ENCODE measurements around the gene BGLAP.
"Not testable (repeated sequence)": the region's sequence is repeated elsewhere in the genome, so short reads cannot be mapped to it uniquely, and the experiment has no call there.

The BGLAP gene

GRCh38 chr1:156241926-156242325, at the start of gene BGLAP:
BGLAP (plus strand) TSS chr1:156242184; CDS start chr1:156242232, 48 bp downstream.
- DNase-seq (ENCODE audit: low read depth), result no peak

GRCh38 chr1:156193208-156193487, 48.8 kb upstream of the BGLAP start:
- no peak for DNase-seq (ENCODE audit: low read depth)

GRCh38 chr1:156193488-156194299, 48.3 kb upstream of the BGLAP start, which contains the start of gene SLC25A44:
SLC25A44 (plus strand) TSS chr1:156194104; CDS start chr1:156199848, 5,744 bp downstream.
- DNase-seq (ENCODE audit: low read depth), result peak; percentile 94

GRCh38 chr1:156194300-156194652, 47.7 kb upstream of the BGLAP start:
- DNase-seq (ENCODE audit: low read depth), result no peak

- no peak for DNase-seq (ENCODE audit: low read depth)
Measured at GRCh38 chr1:156195853-156196252, 46.1 kb upstream of the BGLAP start.

GRCh38 chr1:156196445-156196844, 45.5 kb upstream of the BGLAP start:
- no peak for DNase-seq (ENCODE audit: low read depth)

GRCh38 chr1:156198831-156199349, 43.1 kb upstream of the BGLAP start:
- DNase-seq (ENCODE audit: low read depth), result no peak

GRCh38 chr1:156200044-156200443, 41.9 kb upstream of the BGLAP start:
- DNase-seq (ENCODE audit: low read depth), result no peak

GRCh38 chr1:156203331-156203730, 38.7 kb upstream of the BGLAP start:
- no peak for DNase-seq (ENCODE audit: low read depth)

- no peak for DNase-seq (ENCODE audit: low read depth)
Measured at GRCh38 chr1:156204686-156205085, 37.3 kb upstream of the BGLAP start.

- no peak for DNase-seq (ENCODE audit: low read depth)
Measured at GRCh38 chr1:156211243-156211642, 30.7 kb upstream of the BGLAP start.

GRCh38 chr1:156212130-156212529, 29.9 kb upstream of the BGLAP start:
- no peak for DNase-seq (ENCODE audit: low read depth)

- DNase-seq (ENCODE audit: low read depth), result peak; percentile 93
Measured at GRCh38 chr1:156212833-156213643, 28.9 kb upstream of the BGLAP start, which contains the start of gene PMF1. PMF1 (plus strand) TSS chr1:156213007; CDS start chr1:156213016, 9 bp downstream.

- DNase-seq (ENCODE audit: low read depth), result no peak
Measured at GRCh38 chr1:156213644-156213966, 28.4 kb upstream of the BGLAP start.

- DNase-seq (ENCODE audit: low read depth), result peak; percentile 21
Measured at GRCh38 chr1:156214024-156214748, 27.8 kb upstream of the BGLAP start.

GRCh38 chr1:156216361-156217086, 25.5 kb upstream of the BGLAP start:
- DNase-seq (ENCODE audit: low read depth), result not testable (repeated sequence)

- no peak for DNase-seq (ENCODE audit: low read depth)
Measured at GRCh38 chr1:156217871-156218270, 24.1 kb upstream of the BGLAP start.

- DNase-seq (ENCODE audit: low read depth), result no peak
Measured at GRCh38 chr1:156220226-156220625, 21.8 kb upstream of the BGLAP start.

GRCh38 chr1:156221986-156222692, 19.8 kb upstream of the BGLAP start:
- no peak for DNase-seq (ENCODE audit: low read depth)

- DNase-seq (ENCODE audit: low read depth), result no peak
Measured at GRCh38 chr1:156225677-156226014, 16.3 kb upstream of the BGLAP start.

- DNase-seq (ENCODE audit: low read depth), result no peak
Measured at GRCh38 chr1:156226116-156226538, 15.9 kb upstream of the BGLAP start.

All from activated T-helper 9 cell treated with anti-CD3 and anti-CD28 coated beads, Interleukin-2, amount 50 U/mL, for 16 hours (primary cell).